ENCODE results near the gene MRM3.

DNA sequence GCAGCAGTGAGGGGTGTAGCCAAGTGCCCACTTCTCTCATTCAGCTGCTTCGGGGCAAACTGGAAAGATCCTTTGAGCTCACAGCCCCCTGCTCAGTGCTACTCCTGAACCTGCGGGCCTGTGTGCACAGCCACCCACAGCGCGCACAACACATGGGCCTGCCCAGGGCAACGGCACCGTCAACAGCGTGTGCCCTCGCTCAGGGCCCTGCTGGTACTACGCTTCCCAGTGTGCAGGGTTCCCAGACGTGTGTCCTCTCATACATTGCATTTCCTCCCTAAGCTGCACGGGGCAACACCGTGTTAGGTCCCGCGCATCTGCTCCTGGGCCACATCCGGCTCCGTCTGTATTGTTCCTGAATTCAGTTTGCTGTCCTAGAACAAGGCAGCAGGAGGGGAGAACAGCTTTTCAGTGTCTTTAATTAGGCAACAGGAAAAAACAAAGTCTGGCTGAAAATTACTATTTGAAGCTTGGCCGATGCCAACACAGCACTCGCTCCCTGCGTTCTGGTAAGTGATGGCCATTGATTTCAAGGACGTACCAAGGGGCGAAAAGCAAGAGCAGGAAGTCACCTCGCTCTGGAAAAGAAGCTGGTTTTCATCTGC is 15.2 kb downstream of the MRM3 start:
- TF ChIP-seq, protein P1, sequence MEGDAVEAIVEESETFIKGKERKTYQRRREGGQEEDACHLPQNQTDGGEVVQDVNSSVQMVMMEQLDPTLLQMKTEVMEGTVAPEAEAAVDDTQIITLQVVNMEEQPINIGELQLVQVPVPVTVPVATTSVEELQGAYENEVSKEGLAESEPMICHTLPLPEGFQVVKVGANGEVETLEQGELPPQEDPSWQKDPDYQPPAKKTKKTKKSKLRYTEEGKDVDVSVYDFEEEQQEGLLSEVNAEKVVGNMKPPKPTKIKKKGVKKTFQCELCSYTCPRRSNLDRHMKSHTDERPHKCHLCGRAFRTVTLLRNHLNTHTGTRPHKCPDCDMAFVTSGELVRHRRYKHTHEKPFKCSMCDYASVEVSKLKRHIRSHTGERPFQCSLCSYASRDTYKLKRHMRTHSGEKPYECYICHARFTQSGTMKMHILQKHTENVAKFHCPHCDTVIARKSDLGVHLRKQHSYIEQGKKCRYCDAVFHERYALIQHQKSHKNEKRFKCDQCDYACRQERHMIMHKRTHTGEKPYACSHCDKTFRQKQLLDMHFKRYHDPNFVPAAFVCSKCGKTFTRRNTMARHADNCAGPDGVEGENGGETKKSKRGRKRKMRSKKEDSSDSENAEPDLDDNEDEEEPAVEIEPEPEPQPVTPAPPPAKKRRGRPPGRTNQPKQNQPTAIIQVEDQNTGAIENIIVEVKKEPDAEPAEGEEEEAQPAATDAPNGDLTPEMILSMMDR (IDR thresholded peaks at IDR 0.05): no peak
- no peak for TF ChIP-seq ZFX (IDR thresholded peaks at IDR 0.05; ENCODE audit: borderline replicate concordance)
